Stomach (tissue), 9 donors: ENCODE data around the gene APOL1. TPM values are rescaled to one million over a fixed set of nuclear protein-coding genes. Genes with fewer than 3 reads are reported as not detected.

Experiments
- DNase-seq, 2 donors: peaks; one replicate each; pipeline versions ENCODE4 v3.0.0 to v3.0.0-alpha.2; 2013 to 2019
- H3K27ac ChIP-seq, 5 donors: fragments of 200-600 bp in 4 of 5; sonication (generic) in 4 of 5; one replicate each; pipeline ENCODE4 v1.5.1; 2013 to 2019; ENCODE audit warnings: mild to moderate bottlenecking in 1 of 5, moderate library complexity in 1 of 5
- H3K27me3 ChIP-seq, 3 donors: fragments of 200-600 bp; sonication (generic); one replicate each; pipeline ENCODE4 v1.5.1; 2017 to 2019; ENCODE audit warnings: mixed run types in 1 of 3
- H3K36me3 ChIP-seq, 4 donors: fragments of 200-600 bp; sonication (generic); 1 replicate in 3 of 4; 2 replicates in 1 of 4; pipeline ENCODE4 v1.5.1; 2016 to 2019
- H3K4me1 ChIP-seq, 4 donors: fragments of 200-600 bp; sonication (generic); one replicate each; pipeline ENCODE4 v1.5.1; 2016 to 2019
- H3K4me3 ChIP-seq, 4 donors: fragments of 200-600 bp; sonication (generic) in 3 of 4; one replicate each; pipeline ENCODE4 v1.5.1; 2016 to 2019; ENCODE audit warnings: mild to moderate bottlenecking in 1 of 4
- H3K9me3 ChIP-seq, 4 donors: fragments of 200-600 bp; sonication (generic); one replicate each; pipeline ENCODE4 v1.5.1; 2016 to 2019
- EP300 ChIP-seq: sonication (generic); formaldehyde crosslinking; IDR thresholded peaks from one replicate; pipeline ENCODE4 v1.6.1; 2017; ENCODE audit warnings: antibody characterized with exemption
- POLR2A ChIP-seq, 4 donors: fragments of 450-650 bp; IDR thresholded peaks; one replicate each; pipeline ENCODE4 v1.6.1; 2016; ENCODE audit warnings: antibody characterized with exemption in 4 of 4, control low read depth in 2 of 4, mild to moderate bottlenecking in 1 of 4, moderate library complexity in 1 of 4
- POLR2AphosphoS5 ChIP-seq, 3 donors: sonication (generic); formaldehyde crosslinking; IDR thresholded peaks; one replicate each; pipeline ENCODE4 v1.6.1; 2016; ENCODE audit warnings: antibody characterized with exemption in 3 of 3
- WGBS, 5 donors: extraction: QIAGEN DNeasy Blood & Tissue Kit in 3 of 5; methylation state at CpG; one replicate each; pipeline versions ENCODE4 v1.1.5 to v1.1.7; 2013 to 2018; 5-methylcytosine and 5-hydroxymethylcytosine counted together
- intact Hi-C: fragments of 100-400 bp; cut with DNase I; formaldehyde crosslinking; loops from one replicate; pipeline ENCODE4 v1.15.1; 2023; ENCODE audit warnings: low total_unique reads
- polyA plus RNA-seq, 3 donors: library from polyadenylated mRNA; stranded (reverse); fragments of 200-250 nt; gene quantifications; one replicate each; pipeline ENCODE4 v1.2.3, GENCODE V29; 2013
- total RNA-seq, 5 donors: library from RNA; depleted of rRNA; stranded (reverse); fragments of >200 nt; gene quantifications; one replicate each; pipeline versions ENCODE4 v1.1.0 to v1.2.3, GENCODE V29; 2014 to 2016
- TF ChIP-seq, protein P1 (sequence below), 7 experiments: fragments of 450-650 bp in 4 of 7; fragments of 200-600 bp in 3 of 7; sonication (generic) in 3 of 7; IDR thresholded peaks; one replicate each; pipeline ENCODE4 v1.5.1; 2016 to 2019; ENCODE audit warnings: antibody characterized with exemption in 7 of 7, control low read depth in 2 of 7, mild to moderate bottlenecking in 1 of 7
- donor health status: healthy with polysubstance abuse.
- donor health status: Bipolar disorder and iron deficiency.
- donor health status: healthy.

APOL1 gene
- total and polyA plus RNA-seq, 8 donors, result 5.2 to 87.5 (median 38.5) TPM

DNA sequence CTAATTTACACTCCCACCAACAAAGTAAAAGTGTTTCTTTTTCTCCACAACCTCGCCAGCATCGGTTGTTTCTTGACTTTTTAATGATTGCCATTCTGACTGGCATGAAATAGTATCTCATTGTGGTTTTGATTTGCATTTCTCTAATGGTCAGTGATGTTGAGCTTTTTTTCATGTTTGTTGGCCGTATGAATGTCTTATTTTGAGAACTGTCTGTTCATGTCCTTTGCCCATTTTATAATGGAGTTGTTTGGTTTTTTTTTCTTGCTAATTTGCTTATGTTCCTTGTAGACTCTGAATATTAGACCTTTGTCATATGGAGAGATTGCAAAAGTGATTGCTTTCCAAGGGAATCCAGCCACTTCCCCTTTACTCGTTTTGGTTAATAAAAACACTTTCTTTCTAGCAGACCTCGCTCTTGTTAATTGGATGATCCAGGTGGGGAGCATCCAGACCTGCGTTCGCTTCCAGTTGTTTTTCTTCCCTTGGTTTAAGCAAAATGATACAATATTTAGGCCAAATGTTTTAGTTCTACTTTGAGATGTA, 34.2 kb upstream of the APOL1 start:
- Histone ChIP-seq H3K27me3 (no peaks in the 10 kb centered on the region), H3K4me3 (no peak overlapping the region), H3K36me3 (no peaks in the 10 kb centered on the region), H3K9me3 (no peaks in the 10 kb centered on the region), H3K27ac (no peak overlapping the region), H3K4me1 (peaks cover 0 to 14% (median 7%) of the 10 kb centered on the region in 4 donors)
- no peak for DNase-seq
- 86 to 91% (median 89%) methylated on average over 7 of the region's 7 CpGs for WGBS, 5 donors
- intact Hi-C loops, result no loop called here
- TF ChIP-seq EP300, result no peak
- no peak for TF ChIP-seq POLR2A (IDR thresholded peaks at IDR 0.05)
- TF ChIP-seq POLR2AphosphoS5 (IDR thresholded peaks at IDR 0.05), result no peak
- TF ChIP-seq, protein P1, sequence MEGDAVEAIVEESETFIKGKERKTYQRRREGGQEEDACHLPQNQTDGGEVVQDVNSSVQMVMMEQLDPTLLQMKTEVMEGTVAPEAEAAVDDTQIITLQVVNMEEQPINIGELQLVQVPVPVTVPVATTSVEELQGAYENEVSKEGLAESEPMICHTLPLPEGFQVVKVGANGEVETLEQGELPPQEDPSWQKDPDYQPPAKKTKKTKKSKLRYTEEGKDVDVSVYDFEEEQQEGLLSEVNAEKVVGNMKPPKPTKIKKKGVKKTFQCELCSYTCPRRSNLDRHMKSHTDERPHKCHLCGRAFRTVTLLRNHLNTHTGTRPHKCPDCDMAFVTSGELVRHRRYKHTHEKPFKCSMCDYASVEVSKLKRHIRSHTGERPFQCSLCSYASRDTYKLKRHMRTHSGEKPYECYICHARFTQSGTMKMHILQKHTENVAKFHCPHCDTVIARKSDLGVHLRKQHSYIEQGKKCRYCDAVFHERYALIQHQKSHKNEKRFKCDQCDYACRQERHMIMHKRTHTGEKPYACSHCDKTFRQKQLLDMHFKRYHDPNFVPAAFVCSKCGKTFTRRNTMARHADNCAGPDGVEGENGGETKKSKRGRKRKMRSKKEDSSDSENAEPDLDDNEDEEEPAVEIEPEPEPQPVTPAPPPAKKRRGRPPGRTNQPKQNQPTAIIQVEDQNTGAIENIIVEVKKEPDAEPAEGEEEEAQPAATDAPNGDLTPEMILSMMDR (IDR thresholded peaks at IDR 0.05), result no peak

DNA sequence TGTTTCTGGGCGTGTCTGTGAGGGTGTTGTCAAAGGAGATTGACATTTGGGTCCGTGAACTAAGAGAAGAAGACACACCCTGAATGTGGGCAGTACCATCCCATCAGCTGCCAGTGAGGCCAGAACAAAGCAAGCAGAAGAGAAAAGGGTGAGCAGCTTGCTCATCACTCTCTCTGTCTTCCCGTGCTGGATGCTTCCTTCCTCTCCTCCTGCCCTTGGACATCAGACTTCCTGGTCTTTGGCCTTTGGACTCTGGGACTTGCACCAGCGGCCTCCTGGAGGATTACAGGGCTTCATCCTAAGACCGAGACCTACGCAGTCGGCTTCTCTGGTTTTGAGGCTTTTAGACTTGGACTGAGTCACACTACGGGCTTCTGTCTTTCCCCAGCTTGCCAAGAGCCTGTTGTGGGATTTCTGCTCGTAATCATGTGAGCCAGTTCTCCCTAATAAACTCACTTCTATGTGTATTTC, 32.4 kb upstream of the APOL1 start:
- H3K27ac ChIP-seq, result peak overlapping the region in 3 of 5 donors; percentile 33 to 67 (median 50)

DNA sequence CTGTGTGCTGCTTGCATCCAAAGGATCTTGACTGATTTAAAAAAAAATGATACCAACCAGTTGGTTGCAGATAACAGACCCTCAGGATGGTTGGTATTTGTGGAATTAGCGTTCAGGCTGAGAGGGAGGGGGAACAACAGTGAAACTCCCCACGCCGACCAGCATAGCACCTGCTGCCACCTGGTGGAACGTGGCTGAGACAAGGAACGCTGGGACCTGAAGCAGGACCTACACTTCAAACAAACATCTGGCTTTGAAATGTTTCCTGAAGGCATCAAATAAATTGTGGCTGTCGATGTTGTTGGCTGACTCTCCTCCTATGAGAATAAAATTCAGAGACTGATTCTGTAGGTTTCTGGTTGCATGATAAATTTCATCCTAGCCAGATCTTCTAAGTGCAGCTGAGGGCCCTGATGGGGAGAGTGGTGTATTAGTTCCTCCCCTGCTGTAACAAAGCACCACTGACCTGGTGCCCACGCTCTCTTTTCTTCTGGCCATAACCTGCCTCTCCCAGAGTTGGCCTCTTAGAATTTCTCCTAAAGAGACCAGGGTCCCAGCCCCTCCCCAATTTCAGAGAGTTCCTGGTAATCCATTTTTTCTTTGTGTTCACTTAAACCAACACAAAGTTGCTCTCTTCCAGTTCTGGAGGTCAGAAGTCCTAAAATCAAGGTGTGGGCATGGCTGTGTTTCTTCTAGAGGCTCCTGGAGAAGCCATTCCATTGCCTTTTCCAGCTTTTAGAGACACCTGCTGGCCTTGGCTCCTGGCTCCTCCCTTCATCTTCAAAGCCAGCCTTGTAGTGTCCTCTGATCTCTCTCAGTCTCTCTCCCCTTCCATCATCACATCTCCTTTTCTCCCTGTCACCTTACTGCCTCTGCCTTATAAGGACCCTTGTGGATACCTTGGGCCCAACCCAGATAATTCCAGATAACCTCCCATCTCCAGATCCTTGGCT, 30.9 kb upstream of the APOL1 start:
- WGBS, 5 donors, result 8 to 14% (median 11%) methylated on average over 7 of the region's 7 CpGs
- Histone ChIP-seq H3K4me3 (no peak overlapping the region), H3K27ac (no peak overlapping the region), H3K36me3 (peaks cover 0 to 26% (median 14%) of the 10 kb centered on the region in 4 donors), H3K27me3 (no peaks in the 10 kb centered on the region), H3K4me1 (peaks cover 0 to 14% (median 7%) of the 10 kb centered on the region in 4 donors), H3K9me3 (no peaks in the 10 kb centered on the region)
- DNase-seq, result peak; percentile 68 to 85
- TF ChIP-seq, protein P1 (IDR thresholded peaks at IDR 0.05), result peak in 5 of 7 experiments; percentile 41 to 79 (median 66)
- no peak for TF ChIP-seq EP300
- intact Hi-C loops, result no loop called here

More for the DNA sequence above, 32.4 kb upstream of the APOL1 start:
- peaks cover 0 to 14% (median 7%) of the 10 kb centered on the region in 4 donors for H3K4me1 ChIP-seq
- no peaks in the 10 kb centered on the region for H3K9me3 ChIP-seq
- DNase-seq, result no peak
- intact Hi-C loops, result no loop called here
- H3K36me3 ChIP-seq, result peaks cover 0 to 13% (median 4%) of the 10 kb centered on the region in 4 donors
- 35 to 42% (median 35%) methylated on average over 9 of the region's 9 CpGs for WGBS, 5 donors
- H3K4me3 ChIP-seq, result no peak overlapping the region
- TF ChIP-seq POLR2AphosphoS5 (IDR thresholded peaks at IDR 0.05) (no peak), POLR2A (IDR thresholded peaks at IDR 0.05) (no peak), EP300 (no peak)
- TF ChIP-seq, protein P1 (IDR thresholded peaks at IDR 0.05), result no peak
- no peaks in the 10 kb centered on the region for H3K27me3 ChIP-seq

GRCh38 chr22:36222887-36223450, 30.0 kb upstream of the APOL1 start:
- intact Hi-C loops, result no loop called here
- Histone ChIP-seq H3K36me3 (peaks cover 7 to 35% (median 23%) of the 10 kb centered on the region in 4 donors), H3K27me3 (no peaks in the 10 kb centered on the region), H3K4me3 (no peak overlapping the region), H3K9me3 (no peaks in the 10 kb centered on the region), H3K27ac (no peak overlapping the region), H3K4me1 (peaks cover 0 to 14% (median 7%) of the 10 kb centered on the region in 4 donors)
- no peak for DNase-seq
- TF ChIP-seq POLR2A (IDR thresholded peaks at IDR 0.05) (no peak), EP300 (no peak), POLR2AphosphoS5 (IDR thresholded peaks at IDR 0.05) (no peak)
- TF ChIP-seq, protein P1 (IDR thresholded peaks at IDR 0.05), result no peak
- WGBS, 5 donors, result 85 to 89% (median 89%) methylated on average over 9 of the region's 9 CpGs
